Tibial nerve (tissue), 4 donors: ENCODE data around the gene EYS. TPM values are rescaled to one million over a fixed set of nuclear protein-coding genes. Genes with fewer than 3 reads are reported as not detected.

ENCODE experiments used
- DNase-seq, 2 donors: peaks; one replicate each; pipeline ENCODE4 v3.0.0-alpha.2; 2019; ENCODE audit warnings: low spot score in 2 of 2
- H3K27ac ChIP-seq, 4 donors: fragments of 200-600 bp; sonication (generic) in 3 of 4; one replicate each; pipeline ENCODE4 v1.5.1; 2017 to 2019; ENCODE audit warnings: mild to moderate bottlenecking in 1 of 4
- H3K27me3 ChIP-seq, 2 donors: fragments of 200-600 bp; sonication (generic) in 1 of 2; one replicate each; pipeline versions ENCODE4 v1.5.1 to v1.6.0; 2017 to 2019
- H3K36me3 ChIP-seq, 3 donors: fragments of 200-600 bp; sonication (generic); one replicate each; pipeline ENCODE4 v1.5.1; 2018 to 2019
- H3K4me1 ChIP-seq, 4 donors: fragments of 200-600 bp; sonication (generic) in 3 of 4; one replicate each; pipeline ENCODE4 v1.5.1; 2017 to 2019
- H3K4me3 ChIP-seq, 4 donors: fragments of 200-600 bp; sonication (generic) in 3 of 4; one replicate each; pipeline ENCODE4 v1.5.1; 2017 to 2019; ENCODE audit warnings: mild to moderate bottlenecking in 1 of 4, moderate library complexity in 1 of 4
- H3K9me3 ChIP-seq, 4 donors: fragments of 200-600 bp; sonication (generic) in 3 of 4; one replicate each; pipeline ENCODE4 v1.5.1; 2017 to 2019
- EP300 ChIP-seq, 2 donors: sonication (generic); formaldehyde crosslinking; IDR thresholded peaks; one replicate each; pipeline ENCODE4 v1.6.1; 2017; ENCODE audit warnings: antibody characterized with exemption in 2 of 2, mild to moderate bottlenecking in 1 of 2
- POLR2A ChIP-seq, 2 donors: fragments of 450-650 bp; IDR thresholded peaks; one replicate each; pipeline ENCODE4 v1.6.1; 2017; ENCODE audit warnings: antibody characterized with exemption in 2 of 2, mild to moderate bottlenecking in 2 of 2, moderate library complexity in 2 of 2
- WGBS, 2 donors: methylation state at CpG; one replicate each; pipeline ENCODE4 v1.1.5; 2018; 5-methylcytosine and 5-hydroxymethylcytosine counted together
- total RNA-seq, 4 donors: library from RNA; depleted of rRNA; stranded (reverse); fragments of >200 nt; gene quantifications; one replicate each; pipeline ENCODE4 v1.1.0, GENCODE V29; 2016
- TF ChIP-seq, protein P1 (sequence below), 5 experiments: fragments of 200-600 bp in 3 of 5; fragments of 450-650 bp in 2 of 5; sonication (generic) in 3 of 5; IDR thresholded peaks; one replicate each; pipeline ENCODE4 v1.5.1; 2016 to 2019; ENCODE audit warnings: antibody characterized with exemption in 5 of 5, mild to moderate bottlenecking in 3 of 5, moderate library complexity in 2 of 5

Gene EYS
- total RNA-seq, 4 donors from 2014 or later, result under 0.01 to 4.5 (median 0.39) TPM; not detected in 1

DNA sequence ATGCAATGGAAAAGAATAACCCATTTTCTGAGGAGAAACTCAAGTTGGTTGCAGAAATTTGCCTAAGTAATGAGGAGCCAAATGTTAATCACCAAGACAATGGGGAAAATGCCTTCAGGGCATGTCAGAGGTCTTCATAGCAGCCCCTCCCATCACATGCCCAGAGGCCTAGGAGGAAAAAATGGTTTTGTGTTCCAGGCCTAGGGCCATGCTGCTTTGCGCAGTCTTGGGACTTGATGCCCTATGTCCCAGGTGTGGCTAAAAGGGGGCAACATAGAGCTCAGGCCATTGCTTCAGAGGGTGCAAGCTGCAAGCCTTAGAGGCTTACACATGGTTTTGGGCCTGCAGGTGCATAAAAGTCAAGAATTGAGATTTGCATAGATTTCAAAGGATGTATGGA lies 485.9 kb downstream of the EYS start:
- H3K4me1 ChIP-seq, result no peaks in the 10 kb centered on the region
- DNase-seq, result no peak
- no peak overlapping the region for H3K27ac ChIP-seq
- no peaks in the 10 kb centered on the region for H3K27me3 ChIP-seq
- peaks cover 0 to 8% (median 0%) of the 10 kb centered on the region in 4 donors for H3K9me3 ChIP-seq
- WGBS, 2 donors, result 94 to 100% methylated on average over 1 of the region's 1 CpG
- no peaks in the 10 kb centered on the region for H3K36me3 ChIP-seq
- TF ChIP-seq POLR2A (IDR thresholded peaks at IDR 0.05) (no peak), EP300 (IDR thresholded peaks at IDR 0.05) (no peak)
- TF ChIP-seq, protein P1, sequence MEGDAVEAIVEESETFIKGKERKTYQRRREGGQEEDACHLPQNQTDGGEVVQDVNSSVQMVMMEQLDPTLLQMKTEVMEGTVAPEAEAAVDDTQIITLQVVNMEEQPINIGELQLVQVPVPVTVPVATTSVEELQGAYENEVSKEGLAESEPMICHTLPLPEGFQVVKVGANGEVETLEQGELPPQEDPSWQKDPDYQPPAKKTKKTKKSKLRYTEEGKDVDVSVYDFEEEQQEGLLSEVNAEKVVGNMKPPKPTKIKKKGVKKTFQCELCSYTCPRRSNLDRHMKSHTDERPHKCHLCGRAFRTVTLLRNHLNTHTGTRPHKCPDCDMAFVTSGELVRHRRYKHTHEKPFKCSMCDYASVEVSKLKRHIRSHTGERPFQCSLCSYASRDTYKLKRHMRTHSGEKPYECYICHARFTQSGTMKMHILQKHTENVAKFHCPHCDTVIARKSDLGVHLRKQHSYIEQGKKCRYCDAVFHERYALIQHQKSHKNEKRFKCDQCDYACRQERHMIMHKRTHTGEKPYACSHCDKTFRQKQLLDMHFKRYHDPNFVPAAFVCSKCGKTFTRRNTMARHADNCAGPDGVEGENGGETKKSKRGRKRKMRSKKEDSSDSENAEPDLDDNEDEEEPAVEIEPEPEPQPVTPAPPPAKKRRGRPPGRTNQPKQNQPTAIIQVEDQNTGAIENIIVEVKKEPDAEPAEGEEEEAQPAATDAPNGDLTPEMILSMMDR (IDR thresholded peaks at IDR 0.05), result no peak
- no peak overlapping the region for H3K4me3 ChIP-seq

- WGBS, 2 donors, result 82 to 100% methylated on average over 1 to 2 of the region's 2 CpGs
- no peaks in the 10 kb centered on the region for H3K36me3 ChIP-seq
- no peak overlapping the region for H3K27ac ChIP-seq
- H3K27me3 ChIP-seq, result no peaks in the 10 kb centered on the region
- no peak for TF ChIP-seq EP300 (IDR thresholded peaks at IDR 0.05)
- TF ChIP-seq, protein P1 (IDR thresholded peaks at IDR 0.05), result no peak
- no peak for TF ChIP-seq POLR2A (IDR thresholded peaks at IDR 0.05)
- DNase-seq, result no peak
- no peaks in the 10 kb centered on the region for H3K4me1 ChIP-seq
- H3K4me3 ChIP-seq, result no peak overlapping the region
- H3K9me3 ChIP-seq, result peaks cover 0 to 9% (median 0%) of the 10 kb centered on the region in 4 donors
Measured at GRCh38 chr6:65202738-65203137, 504.3 kb downstream of the EYS start.

DNA sequence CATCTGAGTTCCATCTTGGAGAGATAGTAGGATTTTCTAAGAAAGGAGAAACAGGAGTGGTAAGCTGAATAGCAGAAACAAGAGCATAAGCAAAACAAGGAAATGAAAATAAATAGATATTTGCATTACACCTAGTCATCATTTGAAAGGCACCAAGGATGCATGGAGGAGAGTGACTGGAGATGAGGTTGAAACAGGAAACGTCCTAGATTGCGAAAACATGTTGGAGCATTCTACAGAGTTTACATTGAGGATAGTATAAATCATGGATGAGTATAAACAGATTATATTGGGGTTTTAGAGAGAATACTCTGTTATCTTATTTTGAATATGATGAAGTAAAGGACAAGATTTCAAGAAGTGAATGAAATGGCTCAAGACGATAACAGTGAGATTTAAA lies 507.3 kb downstream of the EYS start:
- TF ChIP-seq, protein P1 (IDR thresholded peaks at IDR 0.05), result no peak
- TF ChIP-seq POLR2A (IDR thresholded peaks at IDR 0.05), result no peak
- TF ChIP-seq EP300 (IDR thresholded peaks at IDR 0.05), result no peak
- Histone ChIP-seq H3K27me3 (no peaks in the 10 kb centered on the region), H3K36me3 (no peaks in the 10 kb centered on the region), H3K4me3 (no peak overlapping the region), H3K4me1 (no peaks in the 10 kb centered on the region), H3K9me3 (peaks cover 0 to 9% (median 0%) of the 10 kb centered on the region in 4 donors), H3K27ac (no peak overlapping the region)
- no peak for DNase-seq
- WGBS, 2 donors, result 80 to 83% methylated on average over 3 of the region's 3 CpGs

DNA sequence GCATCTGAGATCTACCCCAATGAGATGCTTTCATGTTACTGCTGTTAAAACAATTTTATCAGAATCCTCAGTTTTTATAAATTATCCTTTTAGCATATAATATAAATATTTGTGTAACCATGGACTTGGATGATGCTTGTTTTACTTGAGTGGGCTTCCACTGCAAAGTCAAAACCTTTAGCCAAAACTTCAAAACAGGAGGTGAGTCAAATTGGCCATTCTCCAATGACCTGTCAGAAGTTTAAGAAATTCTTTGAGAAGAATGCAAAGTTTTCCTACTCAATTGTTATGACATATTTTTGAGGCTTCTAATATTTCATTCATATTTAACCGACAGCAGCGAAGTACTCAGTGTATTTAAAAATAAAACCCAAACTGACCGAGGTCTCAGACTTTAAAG lies 507.9 kb downstream of the EYS start:
- DNase-seq, result no peak
- H3K4me1 ChIP-seq, result no peaks in the 10 kb centered on the region
- peaks cover 0 to 9% (median 0%) of the 10 kb centered on the region in 4 donors for H3K9me3 ChIP-seq
- H3K27ac ChIP-seq, result no peak overlapping the region
- H3K36me3 ChIP-seq, result no peaks in the 10 kb centered on the region
- TF ChIP-seq, protein P1 (IDR thresholded peaks at IDR 0.05), result no peak
- no peak for TF ChIP-seq EP300 (IDR thresholded peaks at IDR 0.05)
- no peak for TF ChIP-seq POLR2A (IDR thresholded peaks at IDR 0.05)
- H3K4me3 ChIP-seq, result no peak overlapping the region
- H3K27me3 ChIP-seq, result no peaks in the 10 kb centered on the region
- WGBS, 2 donors, result 86 to 88% methylated on average over 3 of the region's 3 CpGs

DNA sequence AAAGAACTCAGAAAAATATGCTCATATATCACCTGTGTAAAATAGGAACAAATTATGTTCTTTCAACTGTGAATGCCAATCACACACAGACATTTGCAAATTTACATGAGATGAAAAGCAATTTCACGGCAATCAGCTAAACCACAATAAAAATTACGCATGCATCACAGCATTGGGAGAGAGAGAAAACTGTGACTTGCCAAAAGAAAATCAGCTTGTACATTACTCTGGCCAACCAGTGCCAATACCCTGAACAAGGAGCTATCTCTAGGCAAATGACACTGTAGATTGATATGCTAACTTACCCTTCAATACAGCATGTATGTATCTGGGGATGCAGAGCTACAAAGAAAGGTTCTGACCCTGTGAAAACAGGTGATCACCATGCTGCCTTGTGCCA lies 515.6 kb downstream of the EYS start:
- WGBS, 2 donors, result 81 to 87% methylated on average over 2 of the region's 2 CpGs
- no peak for DNase-seq

More for the DNA sequence above, 515.6 kb downstream of the EYS start:
- no peaks in the 10 kb centered on the region for H3K4me1 ChIP-seq
- no peak overlapping the region for H3K4me3 ChIP-seq
- no peaks in the 10 kb centered on the region for H3K36me3 ChIP-seq
- H3K27me3 ChIP-seq, result no peaks in the 10 kb centered on the region
- H3K9me3 ChIP-seq, result no peaks in the 10 kb centered on the region
- H3K27ac ChIP-seq, result no peak overlapping the region
- TF ChIP-seq POLR2A (IDR thresholded peaks at IDR 0.05), result no peak
- no peak for TF ChIP-seq EP300 (IDR thresholded peaks at IDR 0.05)
- TF ChIP-seq, protein P1 (IDR thresholded peaks at IDR 0.05), result no peak
